ENCODE results near the gene FAM8A1. TPM values are rescaled to one million over a fixed set of nuclear protein-coding genes. Genes with fewer than 3 reads are reported as not detected.

Gene FAM8A1
- total RNA-seq = 10 to 100 TPM; 22.3 to 38.8 (median 28.7) TPM

GRCh38 chr6:17599877-17600526 is at the start of gene FAM8A1:
Gene FAM8A1 (plus strand): TSS chr6:17600302. CDS start chr6:17600410, 108 bp downstream.
- peaks cover 14% of the 10 kb centered on the region for H3K36me3 ChIP-seq
- no peaks in the 10 kb centered on the region for H3K9me3 ChIP-seq
- peak within 1 kb of the TSS; percentile 94 for H3K27ac ChIP-seq
- H3K27me3 ChIP-seq = no peaks in the 10 kb centered on the region
- WGBS = 27% methylated on average over 8 of the region's 42 CpGs
- H3K4me1 ChIP-seq = peaks cover 25% of the 10 kb centered on the region
- H3K4me3 ChIP-seq = peak within 1 kb of the TSS; percentile 80
- DNase-seq (ENCODE audit: low spot score in 2 of 2) = peak; percentile 96 to 97
- TF ChIP-seq CTCF (IDR thresholded peaks at IDR 0.05) (peak; percentile 36 to 58), POLR2AphosphoS5 (IDR thresholded peaks at IDR 0.05) (peak in 2 of 3 donors; percentile 15 to 83), POLR2A (IDR thresholded peaks at IDR 0.05) (peak in 1 of 2 donors; percentile 34), EP300 (IDR thresholded peaks at IDR 0.05) (no peak)

GRCh38 chr6:17551383-17551958 is 48.6 kb upstream of the FAM8A1 start:
- no peaks in the 10 kb centered on the region for H3K27me3 ChIP-seq
- peaks cover 3% of the 10 kb centered on the region for H3K36me3 ChIP-seq
- no peak for TF ChIP-seq CTCF (IDR thresholded peaks at IDR 0.05)
- no peak for TF ChIP-seq POLR2A (IDR thresholded peaks at IDR 0.05)
- TF ChIP-seq POLR2AphosphoS5 (IDR thresholded peaks at IDR 0.05) = no peak
- TF ChIP-seq EP300 (IDR thresholded peaks at IDR 0.05) = no peak
- no peak overlapping the region for H3K27ac ChIP-seq
- H3K4me3 ChIP-seq = no peak overlapping the region
- WGBS = 91% methylated on average over 9 of the region's 9 CpGs
- H3K9me3 ChIP-seq = no peaks in the 10 kb centered on the region
- DNase-seq (ENCODE audit: low spot score in 2 of 2) = no peak
- no peaks in the 10 kb centered on the region for H3K4me1 ChIP-seq

- 71% methylated on average over 3 of the region's 3 CpGs for WGBS
- no peaks in the 10 kb centered on the region for H3K9me3 ChIP-seq
- no peak for DNase-seq (ENCODE audit: low spot score in 2 of 2)
- H3K4me3 ChIP-seq = no peak overlapping the region
- no peaks in the 10 kb centered on the region for H3K27me3 ChIP-seq
- no peaks in the 10 kb centered on the region for H3K4me1 ChIP-seq
- TF ChIP-seq CTCF (IDR thresholded peaks at IDR 0.05) = no peak
- peaks cover 3% of the 10 kb centered on the region for H3K36me3 ChIP-seq
- no peak overlapping the region for H3K27ac ChIP-seq
Measured at GRCh38 chr6:17552861-17553260, 47.2 kb upstream of the FAM8A1 start.

GRCh38 chr6:17556014-17556413 is 44.1 kb upstream of the FAM8A1 start:
- 86% methylated on average over 4 of the region's 4 CpGs for WGBS
- H3K4me3 ChIP-seq = no peak overlapping the region
- H3K9me3 ChIP-seq = no peaks in the 10 kb centered on the region
- H3K4me1 ChIP-seq = no peaks in the 10 kb centered on the region
- H3K27me3 ChIP-seq = no peaks in the 10 kb centered on the region
- no peak for DNase-seq (ENCODE audit: low spot score in 2 of 2)
- no peak for TF ChIP-seq POLR2AphosphoS5 (IDR thresholded peaks at IDR 0.05)
- TF ChIP-seq CTCF (IDR thresholded peaks at IDR 0.05) = no peak
- TF ChIP-seq POLR2A (IDR thresholded peaks at IDR 0.05) = no peak
- TF ChIP-seq EP300 (IDR thresholded peaks at IDR 0.05) = no peak
- H3K27ac ChIP-seq = no peak overlapping the region
- peaks cover 3% of the 10 kb centered on the region for H3K36me3 ChIP-seq

- no peak for DNase-seq (ENCODE audit: low spot score in 2 of 2)
- no peak overlapping the region for H3K4me3 ChIP-seq
- no peaks in the 10 kb centered on the region for H3K4me1 ChIP-seq
- H3K27me3 ChIP-seq = no peaks in the 10 kb centered on the region
- H3K27ac ChIP-seq = no peak overlapping the region
- no peaks in the 10 kb centered on the region for H3K9me3 ChIP-seq
- TF ChIP-seq CTCF (IDR thresholded peaks at IDR 0.05) (no peak), POLR2AphosphoS5 (IDR thresholded peaks at IDR 0.05) (no peak), EP300 (IDR thresholded peaks at IDR 0.05) (no peak), POLR2A (IDR thresholded peaks at IDR 0.05) (no peak)
- H3K36me3 ChIP-seq = no peaks in the 10 kb centered on the region
- WGBS = 92% methylated on average over 3 of the region's 3 CpGs
Measured at GRCh38 chr6:17562636-17563035, 37.5 kb upstream of the FAM8A1 start.

Data from suprapubic skin (tissue), 4 donors.